Erythroblast (primary cell): ENCODE measurements around the gene SOCS3.

Experiments
- GATA1 ChIP-seq: IDR thresholded peaks from 2 replicates; pipeline ENCODE4 v1.6.1; 2011; ENCODE audit warnings: low read depth, mild to moderate bottlenecking, control low read depth, low read length, moderate library complexity
- POLR2A ChIP-seq: IDR thresholded peaks from 2 replicates; pipeline ENCODE4 v1.6.1; 2011; ENCODE audit warnings: mild to moderate bottlenecking, low read length

DNA sequence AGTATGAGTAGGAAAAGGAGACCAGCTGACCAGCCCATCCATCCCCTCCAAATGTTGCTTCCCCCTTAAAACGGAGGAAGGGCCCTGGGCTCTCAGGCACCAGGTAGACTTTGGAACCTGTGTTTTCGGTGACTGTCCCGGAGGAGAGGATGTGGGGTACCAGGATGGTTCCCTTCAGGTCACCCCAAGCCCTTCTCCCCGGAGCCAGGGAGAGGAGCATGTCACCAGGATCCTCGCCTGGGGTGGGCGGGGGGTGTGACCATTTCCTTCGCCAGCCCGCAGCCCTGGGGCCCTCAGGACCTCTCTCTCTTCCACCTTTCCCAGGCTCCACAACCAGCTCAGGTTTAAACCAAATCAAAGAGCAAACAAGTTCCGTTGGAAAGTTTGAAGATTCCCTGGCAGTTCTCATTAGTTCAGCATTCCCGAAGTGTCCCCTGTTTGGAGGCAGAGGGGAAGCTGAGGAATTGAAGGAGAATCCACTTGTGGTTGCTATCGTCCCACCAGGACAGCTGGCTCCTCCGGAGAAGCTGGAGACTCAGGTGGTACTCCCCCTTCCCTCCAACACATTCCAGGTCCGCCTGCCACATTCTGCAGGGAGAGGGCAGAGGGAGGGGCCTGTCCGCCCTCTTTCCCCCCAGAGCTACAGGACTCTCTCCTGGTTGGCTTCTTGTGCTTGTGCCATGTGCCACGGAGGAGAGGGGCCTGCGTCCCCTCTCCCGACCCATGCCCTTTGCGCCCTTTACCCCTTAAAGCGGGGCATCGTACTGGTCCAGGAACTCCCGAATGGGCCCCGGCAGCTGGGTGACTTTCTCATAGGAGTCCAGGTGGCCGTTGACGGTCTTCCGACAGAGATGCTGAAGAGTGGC, 2.0 kb downstream of the SOCS3 start:
- TF ChIP-seq POLR2A = no peak
- TF ChIP-seq GATA1 = no peak
